GM18907 (cell line): Measurements from ENCODE around the gene PLSCR4.

ENCODE experiments used
- ATAC-seq: cut with Tn5 transposase; IDR thresholded peaks from one replicate; pipeline ENCODE4 v1.9.1; 2021; ENCODE audit warnings: mild to moderate bottlenecking, moderate library complexity; ENCODE audit not compliant: unreplicated experiment

The PLSCR4 gene

DNA sequence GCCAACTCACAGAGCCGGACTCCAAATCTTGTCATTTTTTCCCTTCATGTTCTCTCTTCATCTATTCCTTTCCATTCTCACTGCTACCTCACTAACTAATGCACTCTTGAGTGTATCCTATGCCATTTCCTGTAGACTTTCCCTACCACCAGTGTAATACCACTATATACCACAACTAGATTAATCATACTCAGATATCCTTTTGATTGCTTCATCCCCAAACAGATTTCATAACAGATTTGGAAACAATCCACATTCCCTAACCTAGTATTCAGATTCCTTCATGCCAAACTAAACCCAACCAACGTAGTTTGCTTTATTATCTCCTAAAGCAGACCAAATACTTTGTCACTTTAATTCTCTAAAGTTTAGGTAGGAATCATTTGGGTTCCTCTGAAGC is 87.3 kb downstream of the PLSCR4 start:
- ATAC-seq, result no peak

DNA sequence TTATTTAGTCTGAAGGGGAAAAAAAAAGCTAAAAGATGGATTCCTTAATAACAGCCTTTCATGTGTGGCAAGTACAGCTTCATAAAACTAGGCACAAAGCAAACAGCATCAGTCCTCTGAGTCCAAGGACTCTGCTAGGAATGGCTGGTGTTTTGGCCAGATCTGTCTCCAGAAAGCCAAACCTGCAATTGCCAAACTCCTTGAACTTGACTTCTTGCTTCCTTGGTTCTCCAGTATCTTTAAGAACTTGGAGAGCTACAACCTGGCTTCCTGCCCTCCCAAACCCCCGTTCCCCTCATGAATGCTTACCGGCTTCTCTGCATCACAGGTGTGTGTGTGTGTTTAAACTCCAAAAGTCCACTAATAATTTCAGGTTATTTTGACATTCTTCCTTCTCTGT is 88.3 kb downstream of the PLSCR4 start:
- ATAC-seq, result no peak

DNA sequence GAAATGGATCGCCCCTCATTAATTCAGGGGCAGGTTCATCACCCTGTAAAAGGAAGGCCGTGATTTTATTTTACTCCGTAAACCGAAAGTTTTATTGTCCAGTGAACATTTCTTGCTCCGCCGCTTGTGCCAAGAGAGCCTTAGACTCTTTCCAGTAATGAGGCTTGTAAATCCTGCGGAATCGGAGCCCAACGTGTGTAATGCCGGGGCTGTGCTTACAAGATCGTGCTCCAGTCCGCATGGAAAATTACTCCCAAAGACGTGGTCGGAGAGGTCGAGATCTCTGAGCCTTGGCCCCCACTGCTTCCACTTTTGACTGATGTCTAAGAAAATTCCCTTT is 89.3 kb downstream of the PLSCR4 start:
- no peak for ATAC-seq

DNA sequence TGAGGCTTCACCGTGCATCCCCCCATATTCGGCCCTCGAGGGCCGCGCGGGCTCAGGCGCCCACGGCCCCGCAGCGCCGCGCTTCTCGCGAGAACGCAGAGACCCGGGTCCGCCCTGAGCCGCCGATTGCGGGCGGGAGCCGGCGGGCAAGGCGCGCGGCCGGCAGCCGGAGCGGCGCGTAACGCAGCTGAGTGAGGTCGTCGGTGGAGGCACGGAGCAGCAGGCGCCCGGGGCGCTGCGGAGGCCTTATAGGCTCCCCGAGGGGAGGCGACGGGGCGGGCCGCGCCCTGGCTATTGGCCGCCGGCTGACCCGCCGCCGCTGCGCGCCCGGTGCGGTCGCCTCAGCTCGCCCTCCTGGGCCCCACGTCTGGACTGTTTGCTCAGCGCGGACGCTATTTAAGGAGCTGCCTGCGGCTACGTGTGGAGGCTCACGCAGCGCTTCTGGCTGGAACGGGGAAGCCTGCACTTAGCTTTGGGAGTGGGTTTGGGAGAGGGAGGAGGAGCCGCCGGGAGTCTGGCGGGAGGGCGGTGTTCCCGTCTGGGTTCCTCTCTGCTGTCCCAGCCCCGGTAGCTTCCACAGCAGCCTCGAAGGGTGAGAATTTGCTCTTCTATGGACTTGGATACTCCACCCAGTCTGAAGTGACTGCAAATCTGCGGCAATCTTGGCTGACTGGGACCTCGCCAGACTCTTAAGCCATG is 89.8 kb downstream of the PLSCR4 start, which contains the start of gene PLOD2:
TSS of gene PLOD2 (minus strand) at position 221 of the 699 bp plus-strand sequence. CDS start at position 26, 195 bp downstream.
- peak; percentile 77 for ATAC-seq

DNA sequence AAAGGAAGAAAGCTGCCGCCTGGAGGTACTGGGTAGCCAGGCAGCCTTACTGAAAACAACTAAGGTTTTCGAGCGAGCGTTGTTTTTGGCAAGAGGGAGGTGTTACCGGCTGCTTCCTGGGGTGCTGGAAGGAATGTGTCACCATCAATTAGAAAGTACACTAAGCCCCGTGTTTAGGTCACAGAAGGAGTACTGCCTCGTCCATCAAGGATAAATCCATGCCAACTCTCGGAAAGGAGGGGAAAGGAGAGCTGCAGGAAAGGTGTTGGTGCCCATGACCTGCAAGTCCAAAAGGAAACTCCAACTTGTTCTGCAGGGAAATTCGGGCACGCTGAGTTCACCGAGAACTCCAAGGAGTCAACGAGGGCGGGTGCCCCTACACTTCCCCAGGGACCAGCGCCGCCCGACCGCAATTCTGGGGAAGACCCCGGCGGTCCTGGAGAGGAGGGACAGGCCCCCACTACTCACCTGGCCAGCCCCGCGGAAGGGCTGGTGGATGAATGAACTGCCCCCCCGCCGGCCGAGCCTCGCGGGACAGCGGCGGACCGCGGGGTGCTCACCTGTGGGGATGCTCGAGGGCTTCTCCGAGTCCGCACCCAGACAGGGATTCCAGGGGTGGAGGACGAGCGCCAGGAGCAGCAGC is 90.5 kb downstream of the PLSCR4 start:
- ATAC-seq, result peak; percentile 37

DNA sequence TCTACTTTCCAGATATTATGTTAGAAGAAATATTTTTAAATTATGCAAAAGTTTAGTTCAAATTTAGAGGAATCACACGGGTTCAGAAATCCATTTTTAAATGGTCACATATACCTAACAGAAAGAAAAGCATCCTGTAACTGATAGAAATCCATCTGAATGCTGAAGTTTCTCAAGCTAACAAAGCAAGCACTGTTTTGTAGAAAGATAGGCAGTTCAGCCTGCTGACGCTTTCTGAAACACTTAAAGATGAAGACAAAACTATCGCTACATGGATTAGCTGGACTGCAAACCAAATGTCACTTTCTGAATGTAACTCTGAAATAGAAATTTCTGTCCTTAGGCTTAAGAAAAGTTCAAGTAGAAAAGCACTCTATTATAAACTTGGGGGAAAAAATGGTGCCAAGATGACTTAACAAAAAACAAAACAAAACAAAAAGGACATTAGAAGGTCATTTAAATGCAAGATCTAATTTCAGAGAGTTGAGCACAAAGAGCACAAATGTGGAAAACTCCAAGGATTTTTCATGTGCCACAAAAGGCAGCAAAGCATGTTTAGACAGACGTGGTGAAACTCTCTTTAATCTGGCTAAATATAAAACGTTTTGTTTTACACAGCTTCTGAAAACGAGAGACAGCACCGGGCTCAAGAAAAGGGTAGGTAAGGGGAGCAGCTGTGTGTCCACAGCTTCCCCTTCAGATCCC is 91.1 kb downstream of the PLSCR4 start:
- ATAC-seq, result no peak

DNA sequence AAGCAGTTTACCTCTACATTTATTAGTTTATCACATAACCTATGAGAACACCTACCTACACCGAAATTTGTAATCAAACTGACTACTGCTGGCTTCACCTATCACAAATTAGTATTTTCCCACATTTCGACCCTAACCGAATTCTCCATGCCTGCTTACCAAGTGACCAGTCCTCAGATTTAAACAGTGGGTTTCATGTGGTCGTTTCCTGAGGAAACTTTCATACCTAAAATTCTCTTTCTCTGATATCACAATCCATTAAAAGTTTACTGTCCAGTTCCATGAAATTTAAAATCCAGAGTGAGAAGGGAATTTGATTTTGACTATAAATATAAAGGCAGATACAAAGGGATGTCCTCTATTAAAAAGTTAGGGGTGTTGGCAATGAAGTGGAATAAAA is 91.9 kb downstream of the PLSCR4 start:
- ATAC-seq, result no peak

DNA sequence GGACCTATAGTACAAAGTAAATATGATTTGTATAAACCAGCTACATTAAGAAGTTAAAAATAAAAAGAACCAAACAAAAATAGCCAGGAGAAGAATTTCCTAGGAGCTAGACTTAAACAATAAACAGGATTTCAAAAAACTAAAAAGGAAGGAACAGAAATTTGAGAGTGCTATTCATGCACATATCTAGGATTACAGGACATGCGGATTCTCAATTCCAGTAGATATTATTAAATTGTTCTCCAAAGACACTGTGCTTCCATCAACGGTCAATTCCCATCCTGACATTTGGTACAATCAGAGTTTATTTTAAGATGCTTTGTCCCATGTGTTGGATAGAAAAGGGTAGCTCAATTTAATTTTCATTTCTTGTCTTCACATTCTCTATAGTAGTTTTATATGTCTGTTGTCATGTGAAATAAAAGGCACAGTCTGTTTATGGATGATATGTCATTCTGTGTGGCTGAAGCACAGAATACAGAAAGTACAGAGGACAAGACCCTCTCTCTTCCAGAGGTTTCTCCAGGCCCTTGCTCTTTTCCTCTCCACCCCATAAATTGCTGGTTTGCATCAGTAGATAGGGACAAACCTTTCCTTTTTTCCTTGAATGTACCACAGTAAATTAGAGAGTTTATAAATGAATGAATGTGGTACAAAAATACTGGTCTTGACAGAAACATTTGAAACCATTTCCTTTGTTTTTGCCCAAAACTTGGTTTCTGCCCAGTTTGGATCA is 93.4 kb downstream of the PLSCR4 start:
- ATAC-seq, result no peak

DNA sequence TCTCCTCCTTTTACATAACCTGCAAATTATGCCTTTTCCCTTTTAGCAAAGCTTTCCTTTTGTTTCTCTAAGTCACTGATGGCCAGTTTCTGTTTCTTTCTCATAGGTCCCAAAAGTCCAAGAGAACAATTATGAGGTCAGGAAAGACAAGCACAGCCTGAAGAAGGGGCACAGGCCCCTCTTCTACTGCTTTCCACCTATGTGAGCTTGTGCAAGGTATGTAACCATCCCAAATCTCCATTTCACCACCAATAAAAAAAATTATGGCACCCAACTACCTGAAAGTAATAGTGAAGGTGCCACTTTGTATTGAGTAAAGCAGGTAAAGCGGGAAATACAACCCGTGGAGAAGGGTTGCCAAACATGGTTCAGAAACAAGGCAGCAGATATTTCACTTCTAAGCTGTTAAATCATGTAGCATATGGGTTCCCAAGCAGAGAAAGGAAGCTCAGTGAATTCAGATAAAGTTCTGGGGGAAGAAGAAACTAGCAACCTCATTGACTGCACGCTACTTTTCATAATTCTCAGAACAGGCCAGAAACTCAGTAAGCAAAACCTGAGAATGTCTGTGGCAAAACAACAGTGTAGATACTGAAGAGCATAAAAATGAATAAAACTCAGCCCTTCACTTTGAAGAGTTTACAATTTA is 94.1 kb downstream of the PLSCR4 start:
- ATAC-seq, result no peak

DNA sequence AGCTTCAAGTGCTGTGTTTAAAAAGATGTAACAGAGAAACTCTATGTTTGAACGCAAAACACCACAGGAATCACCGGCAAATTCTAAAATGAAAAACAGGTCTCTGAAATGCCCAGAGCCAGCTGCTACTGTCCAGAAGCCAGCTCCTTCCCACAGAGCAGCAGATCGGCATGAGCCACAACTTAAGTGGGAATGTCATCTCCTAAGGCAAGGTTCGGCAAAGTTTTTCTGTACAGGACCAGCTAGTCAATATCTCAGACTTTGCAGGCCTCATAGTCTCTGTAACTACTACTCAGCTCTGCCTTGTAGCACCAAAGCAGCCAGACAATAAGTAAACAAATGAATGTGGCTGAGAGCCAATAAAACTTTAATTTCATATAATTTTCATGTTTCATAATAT is 94.8 kb downstream of the PLSCR4 start:
- no peak for ATAC-seq

DNA sequence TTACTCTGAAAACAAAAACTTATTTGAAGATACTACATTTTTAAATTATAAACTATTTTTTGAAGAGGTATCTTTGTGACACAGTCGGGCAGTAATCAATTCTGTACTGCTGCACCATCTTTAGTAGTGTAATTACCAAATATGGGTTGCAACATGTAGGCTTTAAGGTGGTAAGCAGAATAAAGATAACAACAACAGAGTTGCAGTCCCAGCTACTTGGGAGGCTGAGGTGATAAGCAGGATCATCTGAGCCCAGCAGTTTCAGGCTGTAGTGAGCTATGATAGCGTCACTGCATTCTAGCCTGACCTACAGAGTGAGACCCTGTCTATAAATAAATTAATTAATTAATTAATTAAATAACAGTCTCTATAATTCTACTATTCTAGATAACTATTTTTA is 95.9 kb downstream of the PLSCR4 start:
- ATAC-seq, result no peak

DNA sequence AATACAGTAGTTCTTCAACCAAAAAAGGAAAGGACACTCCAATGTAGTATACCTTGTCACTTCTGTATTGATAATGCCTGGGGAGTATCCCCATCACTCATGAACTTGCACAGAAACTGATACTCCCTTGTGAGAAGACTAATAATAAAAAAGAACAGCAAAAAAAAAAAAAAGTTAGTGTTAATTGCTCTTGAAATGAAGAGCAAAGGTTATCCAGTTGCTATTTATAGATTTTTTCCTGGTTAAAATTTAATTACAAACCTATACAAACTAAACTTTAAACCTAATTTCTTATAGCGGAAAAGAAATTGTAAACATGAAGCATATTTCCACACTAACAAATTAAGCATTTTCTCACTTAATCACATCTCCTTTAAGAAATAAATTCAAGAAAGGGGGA is 96.6 kb downstream of the PLSCR4 start:
- ATAC-seq, result no peak

DNA sequence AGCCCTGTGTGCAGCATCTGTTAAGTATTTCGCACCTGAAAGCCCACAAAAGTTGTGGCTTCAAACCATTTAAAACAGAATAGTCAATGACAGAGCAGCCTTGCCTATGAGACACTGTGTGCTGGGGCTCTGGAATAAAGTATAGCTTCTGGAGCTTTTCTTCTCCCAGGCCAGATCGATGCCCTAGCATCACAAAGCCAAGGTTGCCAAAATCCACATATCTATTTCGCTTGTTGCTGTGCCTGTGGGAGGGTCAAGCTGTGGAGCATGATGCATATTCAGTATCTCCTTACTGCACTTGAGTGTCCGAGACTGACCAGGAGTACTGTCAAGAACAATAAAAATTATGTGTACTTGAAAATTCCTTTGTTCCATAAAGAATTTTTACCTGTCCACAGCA is 97.5 kb downstream of the PLSCR4 start:
- no peak for ATAC-seq

DNA sequence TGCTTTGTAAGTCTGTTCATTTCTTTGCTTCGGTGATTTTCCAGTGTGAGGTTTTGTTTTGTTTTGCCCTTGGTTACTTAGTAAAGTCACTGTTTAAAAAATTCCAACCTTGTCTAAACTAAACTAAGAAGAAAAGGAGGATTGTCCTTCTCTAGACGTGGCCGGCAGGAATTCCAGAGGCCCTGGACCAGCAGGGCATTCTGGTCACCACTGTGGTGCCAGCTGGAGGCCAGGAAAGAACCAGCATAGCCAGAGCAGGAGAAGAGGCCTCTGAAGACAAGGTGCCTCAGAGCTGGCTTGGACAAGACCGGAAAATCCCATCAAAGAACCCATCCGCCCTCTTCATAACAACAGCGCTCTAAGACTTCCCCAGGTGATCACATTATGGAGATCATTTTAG is 98.1 kb downstream of the PLSCR4 start:
- no peak for ATAC-seq

DNA sequence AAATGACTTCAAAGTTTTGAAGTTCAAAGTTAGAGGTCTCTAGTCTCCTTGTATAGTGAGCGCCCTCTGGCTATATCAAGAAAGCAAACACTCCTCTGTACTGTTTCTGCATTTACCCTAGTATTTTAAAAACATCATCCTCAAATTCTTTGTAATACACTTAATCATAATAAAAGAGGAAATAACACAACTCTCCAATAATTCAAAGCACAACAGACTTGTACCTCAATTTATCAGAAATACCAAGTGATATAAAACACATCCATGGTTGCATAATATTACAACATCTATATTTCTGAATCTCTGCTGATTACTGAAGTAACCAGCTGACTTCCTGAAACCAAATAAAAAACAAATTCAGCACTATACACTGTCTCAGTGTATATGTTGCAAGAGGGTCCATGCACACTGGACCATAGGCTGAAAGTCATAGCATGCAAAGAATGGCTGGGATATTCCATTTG is 102.4 kb downstream of the PLSCR4 start:
- no peak for ATAC-seq

DNA sequence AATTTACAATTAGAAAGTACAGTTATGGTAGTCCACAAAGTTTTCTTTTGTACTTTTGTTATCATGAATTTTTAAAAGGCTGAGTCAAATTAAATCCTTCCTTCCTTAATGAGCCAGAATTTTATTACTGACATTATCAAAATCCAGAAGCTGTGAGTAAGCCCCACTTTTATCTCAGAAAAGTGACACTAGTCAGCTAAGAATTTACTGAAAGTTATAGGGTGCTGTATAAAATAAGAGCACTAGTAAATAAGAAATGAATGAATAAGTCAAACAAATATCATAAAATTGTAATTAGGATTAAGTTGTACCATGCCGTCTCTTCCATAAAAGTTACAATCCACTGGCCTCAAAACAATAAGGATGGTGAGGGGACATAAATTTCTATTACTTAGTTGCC is 105.3 kb downstream of the PLSCR4 start:
- ATAC-seq, result no peak

DNA sequence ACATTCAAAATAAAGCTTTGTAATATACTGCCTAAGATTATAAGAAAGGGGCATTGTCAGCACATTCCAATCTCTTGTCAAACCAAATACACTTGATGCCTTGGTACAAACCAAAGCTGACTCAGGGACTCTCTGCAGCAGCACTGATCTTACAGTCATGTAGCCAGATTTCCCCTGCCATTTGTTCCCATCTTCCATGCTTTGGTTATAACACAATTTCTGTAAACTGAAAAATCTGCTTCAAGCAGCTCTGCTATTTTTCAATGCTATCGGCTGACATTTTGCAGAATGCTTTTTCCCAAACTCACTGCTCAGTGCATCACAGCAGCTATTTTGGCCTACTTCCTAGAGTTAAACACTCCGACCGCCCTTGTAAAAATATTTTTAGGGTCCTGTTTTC is 108.1 kb downstream of the PLSCR4 start:
- no peak for ATAC-seq
